ENCODE measurements around the gene REX1BD. TPM values are rescaled to one million over a fixed set of nuclear protein-coding genes. Genes with fewer than 3 reads are reported as not detected.

REX1BD gene
- total RNA-seq, 4 donors from 2014 or later: 77.0 to 86.7 (median 82.6) TPM

GRCh38 chr19:18558202-18558555 is 30.4 kb upstream of the REX1BD start:
- TF ChIP-seq EP300 (IDR thresholded peaks at IDR 0.05): no peak
- WGBS: 0% methylated on average over 6 of the region's 11 CpGs
- no peak for DNase-seq (ENCODE audit: low spot score in 2 of 2)
- H3K4me3 ChIP-seq: peak overlapping the region; percentile 84
- H3K36me3 ChIP-seq: peaks cover 11% of the 10 kb centered on the region
- H3K27ac ChIP-seq: peak overlapping the region; percentile 90
- no peaks in the 10 kb centered on the region for H3K27me3 ChIP-seq
- H3K4me1 ChIP-seq: peaks cover 19% of the 10 kb centered on the region
- H3K9me3 ChIP-seq: no peaks in the 10 kb centered on the region

DNA sequence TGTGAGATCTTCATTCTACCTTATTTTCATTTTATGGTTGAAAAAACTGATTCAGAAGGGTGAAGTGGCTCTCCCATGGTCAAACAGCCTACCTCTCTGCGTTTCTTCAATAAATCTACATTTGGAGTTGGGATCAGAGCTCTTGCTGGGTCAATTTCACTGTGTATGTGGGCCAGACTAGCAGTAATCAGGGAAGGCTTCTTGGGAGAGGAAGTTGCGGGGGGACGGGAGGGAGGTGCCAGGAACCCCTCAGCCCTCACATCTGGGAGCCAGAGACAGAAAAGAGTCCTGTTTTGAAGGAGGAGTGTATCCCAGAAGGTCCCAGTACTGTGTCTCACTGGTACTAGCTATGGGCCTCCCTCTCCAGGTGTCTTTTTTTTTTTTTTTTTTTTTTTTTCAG is 30.0 kb upstream of the REX1BD start:
- Histone ChIP-seq H3K27ac (peak overlapping the region; percentile 90), H3K9me3 (no peaks in the 10 kb centered on the region), H3K4me3 (peak overlapping the region; percentile 84), H3K4me1 (peaks cover 19% of the 10 kb centered on the region), H3K27me3 (no peaks in the 10 kb centered on the region), H3K36me3 (peaks cover 15% of the 10 kb centered on the region)
- whole genome bisulfite sequencing: 40% methylated on average over 3 of the region's 3 CpGs
- DNase-seq (ENCODE audit: low spot score in 2 of 2): no peak
- TF ChIP-seq EP300 (IDR thresholded peaks at IDR 0.05): no peak
- TF ChIP-seq, protein P1, sequence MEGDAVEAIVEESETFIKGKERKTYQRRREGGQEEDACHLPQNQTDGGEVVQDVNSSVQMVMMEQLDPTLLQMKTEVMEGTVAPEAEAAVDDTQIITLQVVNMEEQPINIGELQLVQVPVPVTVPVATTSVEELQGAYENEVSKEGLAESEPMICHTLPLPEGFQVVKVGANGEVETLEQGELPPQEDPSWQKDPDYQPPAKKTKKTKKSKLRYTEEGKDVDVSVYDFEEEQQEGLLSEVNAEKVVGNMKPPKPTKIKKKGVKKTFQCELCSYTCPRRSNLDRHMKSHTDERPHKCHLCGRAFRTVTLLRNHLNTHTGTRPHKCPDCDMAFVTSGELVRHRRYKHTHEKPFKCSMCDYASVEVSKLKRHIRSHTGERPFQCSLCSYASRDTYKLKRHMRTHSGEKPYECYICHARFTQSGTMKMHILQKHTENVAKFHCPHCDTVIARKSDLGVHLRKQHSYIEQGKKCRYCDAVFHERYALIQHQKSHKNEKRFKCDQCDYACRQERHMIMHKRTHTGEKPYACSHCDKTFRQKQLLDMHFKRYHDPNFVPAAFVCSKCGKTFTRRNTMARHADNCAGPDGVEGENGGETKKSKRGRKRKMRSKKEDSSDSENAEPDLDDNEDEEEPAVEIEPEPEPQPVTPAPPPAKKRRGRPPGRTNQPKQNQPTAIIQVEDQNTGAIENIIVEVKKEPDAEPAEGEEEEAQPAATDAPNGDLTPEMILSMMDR (IDR thresholded peaks at IDR 0.05): no peak
- no peak for TF ChIP-seq POLR2AphosphoS5 (IDR thresholded peaks at IDR 0.05)
- TF ChIP-seq POLR2A (IDR thresholded peaks at IDR 0.05): no peak

GRCh38 chr19:18559685-18560084 is 28.9 kb upstream of the REX1BD start:
- WGBS: 60% methylated on average over 5 of the region's 5 CpGs
- no peak for DNase-seq (ENCODE audit: low spot score in 2 of 2)
- Histone ChIP-seq H3K4me1 (peaks cover 19% of the 10 kb centered on the region), H3K4me3 (no peak overlapping the region), H3K27ac (no peak overlapping the region), H3K36me3 (peaks cover 26% of the 10 kb centered on the region), H3K9me3 (no peaks in the 10 kb centered on the region), H3K27me3 (no peaks in the 10 kb centered on the region)
- TF ChIP-seq POLR2A (IDR thresholded peaks at IDR 0.05) (no peak), EP300 (IDR thresholded peaks at IDR 0.05) (no peak), POLR2AphosphoS5 (IDR thresholded peaks at IDR 0.05) (no peak)
- TF ChIP-seq, protein P1 (IDR thresholded peaks at IDR 0.05): no peak

GRCh38 chr19:18562086-18562485 is 26.5 kb upstream of the REX1BD start:
- 76% methylated on average over 14 of the region's 14 CpGs for WGBS
- Histone ChIP-seq H3K9me3 (no peaks in the 10 kb centered on the region), H3K27me3 (no peaks in the 10 kb centered on the region), H3K36me3 (peaks cover 50% of the 10 kb centered on the region), H3K27ac (no peak overlapping the region), H3K4me1 (peaks cover 19% of the 10 kb centered on the region), H3K4me3 (no peak overlapping the region)
- no peak for DNase-seq (ENCODE audit: low spot score in 2 of 2)
- no peak for TF ChIP-seq POLR2AphosphoS5 (IDR thresholded peaks at IDR 0.05)
- TF ChIP-seq, protein P1 (IDR thresholded peaks at IDR 0.05): no peak
- TF ChIP-seq POLR2A (IDR thresholded peaks at IDR 0.05): no peak
- no peak for TF ChIP-seq EP300 (IDR thresholded peaks at IDR 0.05)

DNA sequence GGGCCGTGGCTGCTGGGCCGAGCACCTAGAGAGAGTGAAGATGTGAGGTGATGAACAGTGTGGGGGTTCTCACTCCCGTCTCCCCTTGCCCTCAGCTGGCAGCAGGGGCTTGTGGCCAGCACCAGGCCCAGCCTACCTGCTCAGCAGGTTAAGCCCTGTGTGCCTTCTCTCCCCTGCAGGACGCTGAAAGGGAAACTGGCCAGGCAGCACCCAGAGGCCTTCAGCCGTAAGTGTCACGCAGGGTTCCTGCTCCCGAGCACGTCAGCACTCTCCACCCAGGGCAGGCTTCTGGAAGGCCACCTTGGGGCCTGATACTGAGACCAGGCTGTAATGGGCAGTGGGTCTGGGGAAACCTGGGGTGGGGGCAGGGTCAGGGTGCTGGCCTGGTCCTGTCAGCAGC is 21.6 kb upstream of the REX1BD start:
- WGBS: 89% methylated on average over 4 of the region's 8 CpGs
- H3K36me3 ChIP-seq: peaks cover 75% of the 10 kb centered on the region
- H3K9me3 ChIP-seq: no peaks in the 10 kb centered on the region
- no peak overlapping the region for H3K4me3 ChIP-seq
- no peak for DNase-seq (ENCODE audit: low spot score in 2 of 2)
- H3K27ac ChIP-seq: no peak overlapping the region
- no peaks in the 10 kb centered on the region for H3K27me3 ChIP-seq
- no peak for TF ChIP-seq EP300 (IDR thresholded peaks at IDR 0.05)
- no peak for TF ChIP-seq POLR2AphosphoS5 (IDR thresholded peaks at IDR 0.05)
- H3K4me1 ChIP-seq: peaks cover 5% of the 10 kb centered on the region

DNA sequence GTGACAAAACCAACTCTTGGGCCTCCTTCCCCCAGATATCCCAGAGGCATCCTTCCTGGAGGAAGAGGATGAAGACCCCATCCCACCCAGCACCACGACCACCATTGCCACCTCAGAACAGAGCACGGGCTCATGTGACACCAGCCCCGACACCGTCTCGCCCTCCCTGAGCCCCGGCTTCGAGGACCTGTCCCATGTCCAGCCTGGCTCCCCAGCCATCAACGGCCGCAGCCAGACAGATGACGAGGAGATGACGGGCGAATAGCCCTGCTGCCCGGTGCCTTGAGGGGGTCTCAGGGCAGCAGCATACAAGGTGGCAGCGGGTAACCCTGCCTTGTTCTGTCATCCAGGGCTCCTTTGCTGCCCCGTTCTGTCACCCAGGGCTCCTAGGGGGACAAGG is 20.2 kb upstream of the REX1BD start:
- no peak for DNase-seq (ENCODE audit: low spot score in 2 of 2)
- Histone ChIP-seq H3K27ac (no peak overlapping the region), H3K4me1 (peaks cover 17% of the 10 kb centered on the region), H3K36me3 (peaks cover 67% of the 10 kb centered on the region), H3K4me3 (no peak overlapping the region), H3K27me3 (no peaks in the 10 kb centered on the region), H3K9me3 (no peaks in the 10 kb centered on the region)
- WGBS: 94% methylated on average over 12 of the region's 15 CpGs
- TF ChIP-seq, protein P1 (IDR thresholded peaks at IDR 0.05): no peak
- no peak for TF ChIP-seq EP300 (IDR thresholded peaks at IDR 0.05)
- no peak for TF ChIP-seq POLR2AphosphoS5 (IDR thresholded peaks at IDR 0.05)
- no peak for TF ChIP-seq POLR2A (IDR thresholded peaks at IDR 0.05)

Data from suprapubic skin (tissue), 4 donors.